Osteocyte (in vitro differentiated cells): Measurements from ENCODE around the gene SYNDIG1. TPM values are rescaled to one million over a fixed set of nuclear protein-coding genes. Genes with fewer than 3 reads are reported as not detected.

ENCODE experiments used
- DNase-seq: peaks from one replicate; pipeline ENCODE4 v3.0.0; 2021; ENCODE audit warnings: mixed read lengths; ENCODE audit not compliant: unreplicated experiment; ENCODE audit errors: extremely low spot score
- H3K27ac Mint-ChIP-seq: one replicate; pipeline ENCODE4 v1.8.0; 2021; ENCODE audit warnings: mild to moderate bottlenecking, mixed read lengths; ENCODE audit not compliant: unreplicated experiment
- H3K27me3 Mint-ChIP-seq: one replicate; pipeline ENCODE4 v1.8.0; 2021; ENCODE audit warnings: mixed read lengths; ENCODE audit not compliant: unreplicated experiment
- H3K36me3 Mint-ChIP-seq: one replicate; pipeline ENCODE4 v1.8.0; 2021; ENCODE audit warnings: mixed read lengths; ENCODE audit not compliant: unreplicated experiment
- H3K4me1 Mint-ChIP-seq: one replicate; pipeline ENCODE4 v1.8.0; 2021; ENCODE audit warnings: mixed read lengths; ENCODE audit not compliant: unreplicated experiment
- H3K4me3 Mint-ChIP-seq: one replicate; pipeline ENCODE4 v1.8.0; 2021; ENCODE audit warnings: mild to moderate bottlenecking, moderate library complexity, mixed read lengths; ENCODE audit not compliant: unreplicated experiment
- H3K9me3 Mint-ChIP-seq: one replicate; pipeline ENCODE4 v1.8.0; 2021; ENCODE audit warnings: mixed read lengths; ENCODE audit not compliant: unreplicated experiment
- total RNA-seq: library from RNA; stranded (reverse); gene quantifications from 2 replicates; pipeline ENCODE4 v1.2.1, GENCODE V29; 2021
- TF ChIP-seq, protein P1 (sequence below): fragments of 200-600 bp; sonication (generic); IDR thresholded peaks from 2 replicates; pipeline ENCODE4 v1.5.0; 2021; ENCODE audit warnings: antibody characterized with exemption, mild to moderate bottlenecking, moderate library complexity

The SYNDIG1 gene
- total RNA-seq, 1 donor from 2014 or later: 0.40 TPM

DNA sequence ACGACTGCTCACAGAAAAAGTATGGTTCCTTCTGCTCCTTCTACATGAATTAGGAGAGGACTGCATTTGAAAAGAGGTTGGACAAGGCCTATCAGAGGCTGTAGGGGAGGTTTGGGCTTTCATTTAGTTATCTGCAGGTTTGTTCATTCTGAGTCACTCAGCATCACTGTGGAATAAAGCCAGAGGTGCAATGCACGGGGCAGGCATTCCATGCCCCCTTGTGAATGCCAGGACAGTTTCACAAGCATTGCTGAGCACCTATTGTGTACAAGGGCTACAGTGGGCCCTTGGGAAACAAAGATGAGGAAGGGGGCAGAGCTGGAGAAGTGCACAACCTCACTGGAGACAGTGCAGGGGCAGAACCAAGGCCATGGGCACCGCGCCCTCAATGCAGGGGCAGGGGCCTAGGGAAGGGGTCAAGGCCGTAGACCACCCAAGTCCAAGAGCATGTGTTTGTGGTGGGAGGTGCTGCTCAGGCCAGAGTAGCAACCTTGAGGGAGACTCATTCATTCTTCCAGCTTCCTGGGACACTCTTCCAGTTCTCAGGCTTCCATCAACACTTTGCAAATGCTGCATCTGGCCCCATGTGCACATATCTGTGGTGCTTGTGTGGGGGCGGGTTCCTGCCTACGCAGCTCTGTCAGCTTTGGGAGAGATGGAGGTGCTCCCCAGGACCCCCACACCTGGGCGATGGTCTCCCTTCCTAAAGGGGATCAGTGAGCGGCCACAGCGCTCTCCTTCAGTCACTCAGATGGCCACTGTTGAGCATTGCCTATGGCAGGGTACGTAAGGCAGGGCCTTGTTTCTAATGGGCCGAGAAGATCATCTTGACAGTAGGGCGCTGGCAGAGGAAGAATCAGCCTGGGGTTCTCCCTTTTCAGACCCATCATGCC is 204.5 kb downstream of the SYNDIG1 start:
- Mint-ChIP-seq H3K9me3 (no peaks in the 10 kb centered on the region), H3K36me3 (no peaks in the 10 kb centered on the region), H3K4me3 (no peak overlapping the region), H3K4me1 (peaks cover 18% of the 10 kb centered on the region), H3K27ac (no peak overlapping the region), H3K27me3 (no peaks in the 10 kb centered on the region)
- TF ChIP-seq, protein P1, sequence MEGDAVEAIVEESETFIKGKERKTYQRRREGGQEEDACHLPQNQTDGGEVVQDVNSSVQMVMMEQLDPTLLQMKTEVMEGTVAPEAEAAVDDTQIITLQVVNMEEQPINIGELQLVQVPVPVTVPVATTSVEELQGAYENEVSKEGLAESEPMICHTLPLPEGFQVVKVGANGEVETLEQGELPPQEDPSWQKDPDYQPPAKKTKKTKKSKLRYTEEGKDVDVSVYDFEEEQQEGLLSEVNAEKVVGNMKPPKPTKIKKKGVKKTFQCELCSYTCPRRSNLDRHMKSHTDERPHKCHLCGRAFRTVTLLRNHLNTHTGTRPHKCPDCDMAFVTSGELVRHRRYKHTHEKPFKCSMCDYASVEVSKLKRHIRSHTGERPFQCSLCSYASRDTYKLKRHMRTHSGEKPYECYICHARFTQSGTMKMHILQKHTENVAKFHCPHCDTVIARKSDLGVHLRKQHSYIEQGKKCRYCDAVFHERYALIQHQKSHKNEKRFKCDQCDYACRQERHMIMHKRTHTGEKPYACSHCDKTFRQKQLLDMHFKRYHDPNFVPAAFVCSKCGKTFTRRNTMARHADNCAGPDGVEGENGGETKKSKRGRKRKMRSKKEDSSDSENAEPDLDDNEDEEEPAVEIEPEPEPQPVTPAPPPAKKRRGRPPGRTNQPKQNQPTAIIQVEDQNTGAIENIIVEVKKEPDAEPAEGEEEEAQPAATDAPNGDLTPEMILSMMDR: no peak
- DNase-seq: no peak

DNA sequence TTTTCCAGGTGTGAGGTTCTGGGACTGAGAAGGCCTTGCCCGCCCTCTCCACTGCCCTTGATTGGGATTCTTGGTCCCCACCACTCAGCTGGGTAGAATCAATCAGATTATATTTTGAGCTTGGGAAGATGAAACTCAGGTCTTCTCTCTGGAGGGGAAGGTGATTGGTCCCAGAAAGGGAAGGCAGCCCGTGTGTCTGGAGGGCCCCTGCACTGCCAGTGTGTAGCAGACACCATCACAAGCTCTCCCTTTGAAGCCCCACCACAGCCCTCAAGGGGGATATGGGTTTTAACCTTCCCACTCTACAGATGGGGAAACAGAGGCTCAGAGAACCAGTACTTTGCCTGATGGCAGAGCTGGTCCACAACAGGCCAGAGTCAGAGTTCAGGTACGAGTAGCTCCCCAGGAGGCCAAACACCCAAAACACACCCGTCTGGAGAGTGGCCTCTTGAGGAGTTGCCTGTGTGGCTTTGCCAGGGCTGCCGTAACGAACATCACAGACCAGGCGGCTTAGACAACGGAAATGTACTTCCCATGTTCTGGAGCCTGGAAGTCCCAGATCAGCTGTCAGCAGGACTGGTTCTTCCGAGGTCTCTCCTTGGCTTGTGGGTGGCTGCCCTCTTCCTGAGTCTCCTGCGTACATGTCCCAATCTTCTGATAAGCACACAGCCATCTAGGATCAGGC is 205.6 kb downstream of the SYNDIG1 start:
- no peak for DNase-seq
- H3K27me3 Mint-ChIP-seq: no peaks in the 10 kb centered on the region
- H3K27ac Mint-ChIP-seq: no peak overlapping the region
- H3K4me1 Mint-ChIP-seq: peaks cover 18% of the 10 kb centered on the region
- TF ChIP-seq, protein P1: no peak
- no peaks in the 10 kb centered on the region for H3K9me3 Mint-ChIP-seq
- no peak overlapping the region for H3K4me3 Mint-ChIP-seq
- no peaks in the 10 kb centered on the region for H3K36me3 Mint-ChIP-seq

DNA sequence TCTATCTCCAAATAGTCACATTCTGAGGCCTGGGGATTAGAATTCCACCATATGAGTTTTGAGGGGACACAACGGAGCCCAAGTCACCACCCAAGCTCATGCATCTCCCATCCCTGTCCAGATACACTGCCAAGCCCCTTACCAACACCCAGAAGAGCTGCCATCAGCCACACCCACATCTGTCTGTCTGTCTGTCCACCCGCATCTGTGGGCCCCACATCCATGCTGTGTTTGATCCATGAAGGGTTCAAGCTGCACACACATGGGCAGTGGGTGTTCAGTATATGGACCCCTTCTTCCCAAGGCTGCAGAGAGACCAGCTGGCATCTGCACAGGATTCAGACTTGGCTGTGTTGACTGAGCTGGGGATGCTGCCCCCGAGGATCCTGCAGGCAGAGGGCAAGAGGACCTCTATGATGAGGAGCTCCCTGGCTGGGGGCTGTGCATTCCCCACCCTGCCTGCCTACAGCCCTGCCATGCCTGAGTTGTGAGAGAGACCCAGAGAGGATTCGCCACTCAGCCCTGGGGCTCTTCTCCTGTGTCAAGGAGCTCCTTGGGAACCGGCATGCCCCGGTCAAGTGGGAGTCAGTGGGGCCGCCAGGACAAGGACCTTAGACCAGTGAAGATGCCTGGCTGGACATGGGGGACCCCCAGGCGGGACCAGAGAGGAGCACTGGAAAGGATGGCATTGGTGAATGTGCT is 206.4 kb downstream of the SYNDIG1 start:
- H3K27ac Mint-ChIP-seq: no peak overlapping the region
- TF ChIP-seq, protein P1: no peak
- H3K36me3 Mint-ChIP-seq: no peaks in the 10 kb centered on the region
- H3K9me3 Mint-ChIP-seq: no peaks in the 10 kb centered on the region
- H3K4me3 Mint-ChIP-seq: no peak overlapping the region
- no peak for DNase-seq
- H3K27me3 Mint-ChIP-seq: no peaks in the 10 kb centered on the region
- H3K4me1 Mint-ChIP-seq: peaks cover 18% of the 10 kb centered on the region

DNA sequence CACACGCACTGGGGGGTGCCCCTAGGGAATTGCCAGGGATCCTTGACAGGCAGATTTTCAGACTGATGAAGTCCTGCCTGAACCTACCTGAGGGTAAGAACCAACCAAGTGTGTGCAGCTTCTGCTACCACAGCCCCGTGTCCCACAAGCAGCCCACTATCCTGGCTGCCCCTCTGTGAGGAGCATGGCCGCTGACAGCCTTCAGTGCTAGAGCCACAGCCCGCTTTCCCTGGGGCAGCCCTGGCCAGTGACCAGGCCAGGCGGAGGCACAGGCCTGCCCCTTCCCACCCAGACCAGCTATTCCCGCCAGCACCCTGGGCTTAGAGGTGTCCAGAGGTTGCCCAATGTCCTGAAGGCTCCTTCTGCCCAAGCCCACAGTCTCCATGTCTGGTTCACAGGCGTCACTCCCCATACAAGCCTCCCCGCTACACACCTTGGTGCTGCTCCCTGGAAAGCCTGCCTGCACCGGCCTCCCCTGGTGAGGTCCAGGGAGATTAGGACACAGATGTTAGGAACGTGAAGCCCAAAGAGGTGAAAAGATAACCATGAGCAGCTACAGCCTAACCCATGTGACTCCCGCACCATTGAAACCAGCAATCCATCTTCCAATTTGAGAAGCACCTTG is 207.0 kb downstream of the SYNDIG1 start:
- Mint-ChIP-seq H3K4me1 (peaks cover 18% of the 10 kb centered on the region), H3K4me3 (no peak overlapping the region), H3K27me3 (peaks cover under 1% of the 10 kb centered on the region), H3K9me3 (no peaks in the 10 kb centered on the region), H3K36me3 (no peaks in the 10 kb centered on the region), H3K27ac (no peak overlapping the region)
- TF ChIP-seq, protein P1: no peak
- no peak for DNase-seq
